Measurements from ENCODE around the gene LTBP4.
"Not testable (repeated sequence)": the region's sequence is repeated elsewhere in the genome, so short reads cannot be mapped to it uniquely, and the experiment has no call there.

LTBP4 gene

DNA sequence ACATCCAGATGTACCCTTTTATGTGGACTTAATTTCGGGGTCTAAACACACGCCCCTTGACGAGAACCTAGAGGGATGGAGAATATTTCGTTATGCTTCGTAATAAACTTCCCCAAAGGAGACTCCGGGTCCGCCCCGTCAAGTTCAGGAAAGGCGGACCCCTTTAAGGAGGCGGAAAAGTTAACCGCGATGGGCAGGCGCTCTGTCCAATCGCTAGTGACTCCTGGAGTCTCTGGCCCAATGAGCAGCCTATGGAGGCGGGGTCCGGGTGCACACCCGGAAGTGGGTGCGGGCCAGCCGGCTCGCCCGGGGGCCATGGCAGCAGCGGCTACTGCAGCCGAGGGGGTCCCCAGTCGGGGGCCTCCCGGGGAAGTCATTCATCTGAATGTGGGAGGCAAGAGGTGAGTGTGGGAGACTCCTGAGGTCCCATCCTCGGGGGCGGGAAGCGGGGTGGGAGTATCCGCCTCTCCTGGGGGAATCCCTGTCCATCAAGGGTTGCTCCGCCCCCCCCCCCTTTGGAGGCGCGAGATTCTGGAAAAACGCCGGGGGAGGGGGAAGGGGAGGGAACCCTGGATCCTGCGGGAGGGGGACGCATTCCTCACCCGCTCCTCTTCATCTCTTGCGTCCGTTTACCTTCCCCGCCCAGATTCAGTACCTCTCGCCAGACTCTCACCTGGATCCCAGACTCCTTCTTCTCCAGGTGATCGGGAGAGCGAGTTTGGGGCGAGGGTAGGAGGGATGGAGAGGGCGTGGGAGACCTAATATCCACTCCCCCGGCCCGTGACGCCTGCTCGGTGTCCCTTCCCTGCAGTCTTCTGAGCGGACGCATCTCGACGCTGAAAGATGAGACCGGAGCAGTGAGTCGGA lies 24.4 kb upstream of the LTBP4 start, which contains the start of gene SHKBP1:
Gene SHKBP1 (plus strand): TSS at position 289 of the 867 bp plus-strand sequence. CDS start 27 bp downstream, at position 316.
- DNase-seq (ENCODE audit: low read depth in 2 of 2), result peak; percentile 86 to 87

DNA sequence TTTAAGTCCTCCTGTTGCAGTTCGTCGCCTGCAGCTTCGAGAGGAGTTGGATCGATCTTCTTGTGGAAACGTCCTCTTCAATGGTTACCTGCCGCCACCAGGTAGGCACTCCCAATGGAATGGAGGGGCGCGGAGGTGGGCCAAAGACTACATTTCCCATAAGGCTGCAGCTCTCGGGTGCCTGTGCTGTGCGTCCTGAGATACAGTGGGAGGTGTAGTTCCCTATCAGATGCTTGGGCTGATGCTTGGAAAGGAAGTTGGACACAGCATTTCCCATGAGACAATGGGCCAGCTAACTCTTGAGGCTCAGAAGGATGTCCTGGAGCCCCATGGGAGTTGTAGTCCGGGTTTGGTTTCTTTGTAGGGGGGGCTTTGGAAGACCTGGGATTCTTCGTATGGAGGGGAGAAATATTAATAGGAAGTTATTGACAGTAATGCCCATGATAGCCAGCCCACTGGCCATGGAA lies 22.7 kb upstream of the LTBP4 start:
- no peak for DNase-seq (ENCODE audit: low read depth in 2 of 2)

DNA sequence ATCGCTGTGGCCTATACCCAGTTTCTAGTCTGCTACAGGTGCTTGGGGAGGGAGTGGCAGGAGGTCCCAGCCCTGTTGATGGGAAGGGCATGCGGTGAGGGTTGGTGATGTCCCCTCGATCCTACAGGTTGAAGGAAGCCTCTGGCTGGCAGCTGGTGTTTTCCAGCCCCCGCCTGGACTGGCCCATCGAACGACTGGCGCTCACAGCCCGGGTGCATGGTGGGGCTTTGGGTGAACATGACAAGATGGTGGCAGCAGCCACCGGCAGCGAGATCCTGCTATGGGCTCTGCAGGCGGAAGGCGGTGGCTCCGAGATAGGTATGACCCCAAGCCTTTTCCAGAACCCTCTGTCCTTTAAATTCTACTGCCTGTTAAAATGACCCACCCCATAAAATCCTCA lies 20.6 kb upstream of the LTBP4 start:
- no peak for DNase-seq (ENCODE audit: low read depth in 2 of 2)

DNA sequence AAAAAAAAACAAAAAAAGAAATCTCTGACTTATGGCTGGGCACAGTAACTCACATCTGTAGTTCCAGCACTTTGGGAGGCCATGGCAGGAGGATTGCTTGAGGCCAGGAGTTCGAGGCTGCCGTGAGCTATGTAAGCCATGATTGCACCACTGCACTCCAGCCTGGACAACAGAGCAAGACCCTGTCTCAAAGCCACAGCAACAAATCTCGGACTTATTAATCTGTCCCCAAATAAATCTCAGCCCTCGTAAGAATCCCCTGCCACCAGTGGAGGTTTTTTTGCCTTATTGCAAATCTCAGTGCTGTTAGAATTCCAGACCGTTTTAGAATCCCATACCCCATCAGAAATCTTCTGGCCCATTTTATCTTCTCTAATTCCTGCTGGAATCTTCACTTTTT lies 19.6 kb upstream of the LTBP4 start:
- DNase-seq (ENCODE audit: low read depth in 2 of 2), result no peak

DNA sequence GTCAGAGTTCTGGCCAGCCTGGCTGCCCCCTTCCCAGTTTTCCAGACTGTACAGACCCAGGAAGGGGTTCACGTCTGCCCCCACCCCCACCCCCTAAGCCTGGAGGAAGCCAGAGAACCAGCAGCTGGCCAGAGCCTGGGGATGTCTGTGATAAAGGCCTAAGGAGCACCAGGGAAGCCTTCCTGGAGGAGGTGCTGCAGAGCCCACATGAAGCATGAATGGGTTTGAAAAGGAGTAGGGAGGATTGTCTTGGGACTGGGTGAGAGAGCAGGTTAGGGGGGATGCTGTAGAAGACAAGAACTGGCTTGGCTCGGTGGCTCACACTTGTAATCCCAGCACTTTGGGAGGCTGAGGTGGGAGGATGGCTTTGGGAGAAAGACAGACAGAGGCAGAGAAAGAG lies 18.7 kb upstream of the LTBP4 start:
- no peak for DNase-seq (ENCODE audit: low read depth in 2 of 2)

DNA sequence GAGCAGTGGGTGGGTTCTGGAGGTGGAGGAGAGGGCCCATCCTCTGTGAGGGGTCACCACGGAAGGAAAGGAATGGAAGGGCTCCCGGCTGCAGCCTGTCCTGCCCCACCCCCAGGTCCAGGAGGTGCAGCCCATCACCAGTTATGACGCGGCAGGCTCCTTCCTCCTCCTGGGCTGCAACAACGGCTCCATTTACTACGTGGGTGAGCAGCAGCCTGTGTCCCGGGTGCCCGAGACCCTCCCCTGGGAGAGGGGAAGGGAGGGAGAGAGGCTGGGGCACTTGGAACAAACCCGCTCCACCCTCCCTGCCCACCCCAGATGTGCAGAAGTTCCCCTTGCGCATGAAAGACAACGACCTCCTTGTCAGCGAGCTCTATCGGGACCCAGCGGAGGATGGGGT lies 17.9 kb upstream of the LTBP4 start:
- DNase-seq (ENCODE audit: low read depth in 2 of 2), result no peak

DNA sequence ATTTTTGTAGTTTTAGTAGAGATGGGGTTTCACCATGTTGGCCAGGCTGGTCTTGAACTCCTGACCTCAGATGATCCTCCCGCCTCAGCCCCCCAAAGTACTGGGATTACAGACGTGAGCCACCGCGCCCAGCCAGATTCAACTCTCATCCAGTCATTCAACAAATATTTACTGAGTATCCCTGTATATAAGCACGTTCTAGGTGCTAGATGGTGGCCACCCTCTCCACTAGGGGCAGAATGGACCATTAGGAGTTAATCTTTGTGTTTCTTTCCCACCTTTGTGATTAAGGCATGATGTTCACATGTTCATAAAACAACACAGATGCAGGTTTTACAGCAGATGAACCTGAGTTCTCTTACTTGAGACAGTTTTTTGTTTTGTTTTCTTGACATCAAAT lies 17.2 kb upstream of the LTBP4 start:
- DNase-seq (ENCODE audit: low read depth in 2 of 2), result no peak

DNA sequence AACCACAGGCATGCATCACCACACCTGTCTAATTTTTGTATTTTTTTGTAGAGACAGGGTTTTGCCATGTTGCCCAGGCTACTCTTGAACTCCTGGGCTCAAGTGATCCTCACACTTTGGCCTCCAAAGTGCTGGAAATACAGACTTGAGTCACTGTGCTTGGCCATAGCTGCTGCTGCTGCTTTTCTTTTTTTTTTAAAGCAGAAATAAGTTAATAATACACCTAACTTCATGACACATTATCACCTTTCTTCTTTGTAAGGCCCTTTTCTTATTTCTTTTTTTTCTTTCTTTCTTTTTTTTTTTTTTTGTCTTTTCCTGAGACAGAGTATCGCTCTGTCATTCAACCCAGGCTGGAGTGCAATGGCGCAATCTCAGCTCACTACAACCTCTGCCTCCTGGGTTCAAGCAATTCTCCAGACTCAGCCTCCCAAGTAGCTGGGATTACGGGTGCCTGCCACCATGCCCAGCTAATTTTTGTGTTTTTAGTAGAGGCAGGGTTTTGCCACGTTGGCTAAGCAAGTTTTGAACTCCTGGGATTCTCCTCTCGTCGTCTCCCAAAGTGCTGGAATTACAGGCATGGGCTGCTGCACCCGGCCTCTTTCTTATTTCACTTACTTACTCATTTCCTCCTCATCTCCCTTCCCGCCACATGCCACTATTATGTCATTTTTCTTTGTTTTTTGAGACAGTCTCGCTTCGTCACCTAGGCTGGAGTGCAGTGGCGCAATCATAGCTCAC lies 15.8 kb upstream of the LTBP4 start:
- DNase-seq (ENCODE audit: low read depth in 2 of 2), result no peak

DNA sequence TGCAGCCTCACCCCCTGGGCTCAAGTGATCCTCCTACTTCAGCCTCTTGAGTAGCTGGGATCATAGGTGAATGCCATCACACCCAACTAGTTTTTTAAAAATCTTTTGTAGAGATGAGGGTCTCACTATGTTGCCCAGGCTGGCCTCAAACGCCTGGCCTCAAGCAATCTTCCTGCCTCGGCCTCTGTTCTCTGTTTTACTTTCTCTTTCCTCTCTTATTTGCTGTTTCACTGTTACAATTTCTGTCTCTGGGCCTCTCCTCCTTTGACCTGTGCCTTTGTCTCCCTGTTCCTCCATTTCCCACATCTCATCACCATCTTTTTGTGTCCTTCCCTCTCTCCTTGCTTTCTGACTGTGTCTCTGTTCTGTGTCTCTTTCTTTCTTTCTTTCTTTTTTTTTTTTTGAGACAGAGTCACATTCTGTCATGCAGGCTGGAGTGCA lies 15.2 kb upstream of the LTBP4 start:
- DNase-seq (ENCODE audit: low read depth in 2 of 2), result no peak

DNA sequence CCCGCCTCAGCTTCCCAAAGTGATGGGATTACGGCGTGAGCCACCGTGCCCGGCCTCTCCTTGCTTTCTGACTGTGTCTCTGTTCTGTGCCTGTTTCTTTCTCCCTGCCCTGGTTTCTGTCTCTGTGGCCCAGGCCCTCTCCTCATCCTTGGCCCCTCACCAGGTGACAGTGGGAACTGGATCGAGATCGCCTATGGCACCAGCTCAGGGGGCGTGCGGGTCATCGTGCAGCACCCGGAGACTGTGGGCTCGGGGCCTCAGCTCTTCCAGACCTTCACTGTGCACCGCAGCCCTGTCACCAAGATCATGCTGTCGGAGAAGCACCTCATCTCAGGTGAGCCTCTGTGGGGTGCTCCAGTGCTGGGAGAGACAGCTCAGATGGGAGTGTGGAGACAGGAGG lies 14.6 kb upstream of the LTBP4 start:
- DNase-seq (ENCODE audit: low read depth in 2 of 2), result no peak

DNA sequence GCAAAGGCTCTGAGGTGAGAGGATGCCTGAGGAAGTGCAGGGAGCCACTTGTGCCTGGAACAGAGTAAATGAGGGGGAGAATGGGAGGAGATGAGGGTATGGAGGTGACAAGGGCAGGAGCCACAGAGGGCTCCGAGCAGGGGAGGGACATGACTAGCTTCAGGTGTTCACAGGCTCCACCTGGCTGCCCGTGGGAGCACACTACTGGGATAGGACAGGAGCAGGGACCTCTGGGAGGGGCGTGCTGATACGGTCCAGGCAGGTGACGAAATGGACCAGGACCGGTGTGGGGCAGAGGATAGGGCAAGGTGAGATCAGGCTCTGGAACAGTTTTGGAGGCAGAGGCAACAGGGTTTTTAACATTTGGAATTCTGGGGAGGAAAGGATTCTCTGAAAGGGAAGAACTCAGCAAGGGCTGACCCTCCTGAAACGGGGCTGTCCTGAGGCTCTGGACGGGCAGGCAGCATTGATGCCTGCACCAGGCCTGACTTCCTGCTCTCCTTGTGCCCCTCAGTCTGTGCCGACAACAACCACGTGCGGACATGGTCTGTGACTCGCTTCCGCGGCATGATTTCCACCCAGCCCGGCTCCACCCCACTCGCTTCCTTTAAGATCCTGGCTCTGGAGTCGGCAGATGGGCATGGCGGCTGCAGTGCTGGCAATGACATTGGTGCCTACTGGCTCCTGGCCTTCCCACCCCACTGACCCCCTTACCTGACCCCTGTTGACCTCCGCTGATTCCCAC lies 12.9 kb upstream of the LTBP4 start:
- no peak for DNase-seq (ENCODE audit: low read depth in 2 of 2)

DNA sequence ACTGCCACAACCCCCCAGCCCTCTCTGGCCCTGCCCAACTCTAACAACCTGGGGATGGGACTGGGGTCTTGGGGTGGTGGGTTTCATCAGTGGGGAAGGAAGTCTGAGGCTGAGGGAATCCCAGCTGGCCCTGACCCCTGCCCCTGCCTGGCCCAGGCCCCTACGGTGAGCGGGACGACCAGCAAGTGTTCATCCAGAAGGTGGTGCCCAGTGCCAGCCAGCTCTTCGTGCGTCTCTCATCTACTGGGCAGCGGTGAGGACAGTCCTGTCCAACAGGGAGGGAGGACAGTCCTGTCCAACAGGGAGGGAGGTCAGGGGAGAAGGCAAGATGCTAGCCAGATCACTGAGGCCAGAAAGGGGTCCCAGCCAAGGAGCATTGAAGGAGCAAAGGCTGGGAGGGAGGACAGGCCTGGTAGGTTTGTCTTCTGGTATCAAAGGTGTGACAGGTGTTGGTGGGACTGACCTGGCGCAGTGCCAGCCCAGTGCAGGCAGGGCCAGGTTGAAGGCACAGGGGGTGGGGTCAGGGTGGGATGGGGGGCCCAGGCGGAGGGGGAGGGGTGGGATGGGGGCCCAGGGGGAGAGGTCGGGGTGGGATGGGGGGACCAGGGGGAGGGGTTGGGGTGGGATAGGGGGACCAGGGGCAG lies 12.1 kb upstream of the LTBP4 start:
- no peak for DNase-seq (ENCODE audit: low read depth in 2 of 2)

DNA sequence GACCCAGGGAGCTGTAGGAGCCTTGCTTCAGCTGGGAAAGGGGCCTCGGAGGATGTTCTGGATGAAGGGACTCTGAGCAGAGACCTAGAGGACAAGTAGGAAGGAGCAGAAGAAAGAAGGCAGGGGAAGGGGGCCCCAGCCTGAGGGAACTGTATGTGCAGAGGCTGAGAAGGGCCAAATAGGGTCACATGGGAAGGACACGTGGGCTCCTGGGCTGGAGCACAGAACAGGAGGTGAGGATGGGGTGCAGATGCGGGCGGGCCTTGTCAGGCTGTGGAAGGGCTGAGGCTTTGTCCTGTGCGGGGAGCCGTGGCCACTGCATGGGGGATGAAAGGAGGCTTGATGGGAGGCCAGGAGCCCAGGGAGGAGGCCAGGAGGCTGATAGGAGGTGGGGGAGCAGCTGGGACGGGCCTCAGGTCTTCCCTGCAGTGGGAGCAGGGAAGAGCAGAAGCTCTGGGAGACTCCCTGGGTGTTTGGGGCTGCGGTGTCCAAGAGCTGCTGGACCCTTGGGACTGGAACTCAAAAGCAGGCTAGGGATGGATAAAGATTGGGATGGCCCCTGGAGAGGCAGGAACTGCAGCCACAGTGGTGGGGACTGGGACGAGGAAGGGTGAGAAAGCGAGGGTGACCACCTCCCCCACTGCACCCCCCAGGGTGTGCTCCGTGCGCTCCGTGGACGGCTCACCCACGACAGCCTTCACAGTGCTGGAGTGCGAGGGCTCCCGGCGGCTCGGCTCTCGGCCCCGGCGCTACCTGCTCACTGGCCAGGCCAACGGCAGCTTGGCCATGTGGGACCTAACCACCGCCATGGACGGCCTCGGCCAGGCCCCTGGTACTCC lies 11.4 kb upstream of the LTBP4 start:
- no peak for DNase-seq (ENCODE audit: low read depth in 2 of 2)

DNA sequence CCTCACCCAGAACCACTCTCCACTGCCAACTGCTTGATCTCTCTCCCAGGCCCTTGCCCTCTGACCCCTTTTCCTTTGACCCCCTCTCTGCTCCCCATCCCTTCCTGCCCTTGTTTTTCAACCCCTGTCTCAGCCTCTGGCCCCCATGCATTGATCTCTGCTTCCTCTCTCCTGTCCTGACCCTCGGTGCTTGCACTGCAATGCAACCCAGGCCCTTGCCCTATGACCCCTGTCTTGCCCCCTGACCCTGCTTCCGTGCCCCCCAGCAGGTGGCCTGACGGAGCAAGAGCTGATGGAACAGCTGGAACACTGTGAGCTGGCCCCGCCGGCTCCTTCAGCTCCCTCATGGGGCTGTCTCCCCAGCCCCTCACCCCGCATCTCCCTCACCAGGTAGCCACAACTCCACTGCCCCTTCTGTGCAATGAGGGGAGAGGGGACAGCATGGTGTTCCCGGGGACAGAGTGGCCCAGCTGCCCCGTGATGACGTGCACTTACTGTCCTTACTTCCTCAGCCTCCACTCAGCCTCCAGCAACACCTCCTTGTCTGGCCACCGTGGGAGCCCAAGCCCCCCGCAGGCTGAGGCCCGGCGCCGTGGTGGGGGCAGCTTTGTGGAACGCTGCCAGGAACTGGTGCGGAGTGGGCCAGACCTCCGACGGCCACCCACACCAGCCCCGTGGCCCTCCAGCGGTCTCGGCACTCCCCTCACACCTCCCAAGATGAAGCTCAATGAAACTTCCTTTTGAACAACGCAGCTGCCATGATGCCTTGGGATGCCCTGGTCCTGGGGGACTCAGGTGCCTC lies 10.5 kb upstream of the LTBP4 start:
- DNase-seq (ENCODE audit: low read depth in 2 of 2), result no peak

DNA sequence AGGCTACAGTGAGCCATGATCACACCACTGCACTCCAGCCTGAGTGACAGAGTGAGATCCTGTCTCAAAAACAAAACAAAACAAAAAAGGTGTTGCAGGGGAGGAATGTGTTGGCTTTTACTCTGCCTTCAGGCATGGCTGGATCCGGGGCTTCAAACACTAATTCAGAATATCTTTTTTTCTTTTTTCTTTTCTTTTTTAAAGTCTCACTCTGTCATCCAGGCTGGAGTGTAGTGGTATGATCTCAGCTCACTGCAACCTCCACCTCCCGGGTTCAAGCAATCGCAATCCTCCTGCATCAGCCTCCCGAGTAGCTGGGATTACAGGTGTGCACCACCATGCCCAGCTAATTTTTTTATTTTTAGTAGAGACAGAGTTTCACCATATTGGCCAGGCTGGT lies 9.4 kb upstream of the LTBP4 start:
- not testable (repeated sequence) for DNase-seq (ENCODE audit: low read depth in 2 of 2)

DNA sequence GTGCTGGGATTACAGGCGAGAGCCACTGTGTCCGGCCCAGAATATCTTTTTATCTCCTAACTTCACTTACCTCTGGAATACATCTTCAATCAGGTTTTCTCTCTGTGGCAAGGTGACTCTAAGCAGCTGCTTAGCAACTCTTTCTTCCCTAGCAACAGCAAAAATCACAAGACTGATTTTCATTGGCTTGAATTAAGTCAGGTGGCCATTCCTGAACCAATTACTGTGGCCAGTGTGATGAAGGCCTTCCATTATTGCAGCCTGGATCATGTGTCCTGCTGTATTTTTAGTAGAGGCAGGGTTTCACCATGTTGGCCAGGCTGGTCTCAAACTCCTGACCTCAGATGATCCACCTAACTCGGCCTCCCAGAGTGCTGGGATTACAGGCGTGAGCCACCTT lies 9.0 kb upstream of the LTBP4 start:
- no peak for DNase-seq (ENCODE audit: low read depth in 2 of 2)

DNA sequence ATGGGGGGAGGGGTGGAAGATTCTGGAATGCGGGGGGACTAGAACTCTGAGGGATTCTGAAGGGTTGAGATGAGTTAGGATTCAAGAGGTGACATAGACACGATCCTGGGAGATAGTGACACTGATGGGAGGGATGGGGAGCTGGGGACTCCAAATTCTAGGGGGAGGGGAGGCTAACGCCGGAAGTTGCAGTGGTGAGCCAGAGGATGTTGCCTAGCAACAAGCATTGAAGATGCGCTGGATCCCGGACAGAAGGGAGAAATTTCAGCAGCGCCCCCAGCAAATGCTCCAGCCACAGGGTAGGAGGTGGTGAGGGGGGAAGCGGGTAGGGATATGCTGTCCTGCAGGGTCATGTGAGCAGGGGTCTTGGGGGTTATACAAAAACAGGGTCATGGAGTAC lies 6.9 kb upstream of the LTBP4 start:
- DNase-seq (ENCODE audit: low read depth in 2 of 2), result no peak

DNA sequence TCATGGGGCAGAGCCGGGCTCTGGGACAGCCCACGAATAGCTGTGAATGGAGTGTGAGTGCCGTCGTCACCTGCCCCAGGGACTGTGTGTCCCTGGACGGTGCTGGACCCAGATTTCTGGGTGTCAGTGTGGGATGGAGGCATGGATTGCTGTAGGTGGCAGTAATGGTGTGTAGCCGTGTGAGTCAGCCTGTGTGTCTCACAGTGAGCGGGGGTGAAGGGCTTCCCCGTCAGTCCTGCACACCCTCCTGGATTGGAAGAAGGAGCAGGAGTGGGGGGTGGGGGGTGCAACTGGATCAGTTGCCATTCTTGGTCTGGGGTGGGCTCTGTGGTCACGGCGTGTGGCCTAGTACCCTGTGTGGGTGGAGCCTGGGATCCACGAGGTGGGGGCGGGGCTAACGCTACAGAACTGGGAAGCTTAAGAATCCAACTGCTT lies 6.5 kb upstream of the LTBP4 start:
- no peak for DNase-seq (ENCODE audit: low read depth in 2 of 2)

DNA sequence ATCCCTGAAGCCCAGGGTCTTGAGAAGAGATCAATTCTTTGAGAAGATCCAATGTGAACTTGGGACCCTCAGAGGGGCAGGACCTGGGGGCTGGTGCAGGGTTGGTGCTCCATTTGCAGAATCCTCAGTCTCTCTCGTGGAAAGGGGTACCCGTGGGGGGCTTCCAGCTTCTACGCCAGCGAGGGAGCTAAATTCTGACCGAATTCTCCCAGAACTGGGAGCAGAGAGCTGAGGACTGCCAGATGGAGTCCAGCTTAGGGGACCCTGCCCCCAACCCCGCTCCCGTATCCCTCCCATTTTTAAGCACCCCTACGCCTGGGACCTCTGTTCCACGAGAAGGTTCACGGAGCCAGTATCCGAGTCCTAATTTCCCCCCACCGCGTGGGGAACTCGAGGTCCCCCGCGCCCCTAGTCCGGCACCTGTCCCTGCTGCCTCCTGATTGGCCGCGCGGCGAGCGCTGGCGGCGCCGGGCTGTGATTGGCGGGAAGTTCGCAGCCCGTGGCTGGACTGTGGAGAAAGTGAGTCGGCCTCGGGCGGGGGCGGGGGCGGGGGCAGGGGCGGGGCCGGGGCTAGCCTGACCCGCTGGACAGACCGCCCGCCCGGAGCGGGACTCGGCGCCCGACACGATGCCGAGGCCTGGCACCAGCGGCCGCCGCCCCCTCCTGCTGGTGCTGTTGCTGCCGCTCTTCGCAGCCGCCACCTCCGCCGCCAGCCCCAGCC lies 4.4 kb upstream of the LTBP4 start:
- DNase-seq (ENCODE audit: low read depth in 2 of 2), result no peak

Data from activated CD8-positive, alpha-beta memory T cell treated with anti-CD3 and anti-CD28 coated beads for 4 hours (primary cell).